GM19397 (cell line): ENCODE measurements around the gene RCAN3.
"Not testable (repeated sequence)": the region's sequence is repeated elsewhere in the genome, so short reads cannot be mapped to it uniquely, and the experiment has no call there.

Experiments
- ATAC-seq: cut with Tn5 transposase; IDR thresholded peaks from one replicate; pipeline ENCODE4 v1.9.1; 2021; ENCODE audit warnings: mild to moderate bottlenecking, moderate library complexity; ENCODE audit not compliant: unreplicated experiment

The RCAN3 gene

DNA sequence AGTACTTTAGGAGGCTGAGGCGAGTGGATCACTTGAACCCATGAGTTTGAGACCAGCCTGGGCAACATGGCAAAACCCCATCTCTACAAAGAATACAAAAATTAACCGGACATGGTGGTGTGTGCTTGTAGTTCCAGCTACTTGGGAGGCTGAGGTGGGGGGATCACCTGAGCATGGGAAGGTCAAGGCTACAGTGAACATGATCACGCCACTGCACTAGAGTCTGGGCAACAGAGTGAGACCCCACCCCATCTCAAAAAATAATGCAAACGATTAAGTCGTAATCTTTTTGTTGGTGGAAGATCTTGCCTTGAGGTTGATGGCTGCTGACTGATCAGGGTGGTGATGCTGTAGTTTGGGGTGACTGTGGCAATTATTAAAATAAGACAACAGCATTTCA, 6.3 kb downstream of the RCAN3 start:
- ATAC-seq: no peak

DNA sequence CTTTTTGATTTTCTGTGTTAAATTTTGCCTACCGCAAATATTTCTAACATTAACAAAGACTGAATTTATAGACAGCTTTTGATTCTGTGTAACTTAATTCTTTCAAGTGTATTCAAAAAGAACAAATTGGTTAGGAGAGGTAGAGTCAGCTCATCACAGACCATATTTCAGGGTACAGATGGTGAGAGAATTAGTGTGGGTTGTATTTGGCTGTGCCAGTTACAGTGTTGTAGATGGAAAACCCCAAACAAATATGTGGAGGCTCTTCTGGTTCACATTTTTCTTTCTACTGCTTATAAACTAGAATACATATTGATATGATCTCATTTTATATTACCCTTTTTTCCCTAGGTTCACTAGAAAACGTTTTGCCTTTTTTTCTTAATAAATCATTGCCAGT, 11.1 kb downstream of the RCAN3 start:
- no peak for ATAC-seq

DNA sequence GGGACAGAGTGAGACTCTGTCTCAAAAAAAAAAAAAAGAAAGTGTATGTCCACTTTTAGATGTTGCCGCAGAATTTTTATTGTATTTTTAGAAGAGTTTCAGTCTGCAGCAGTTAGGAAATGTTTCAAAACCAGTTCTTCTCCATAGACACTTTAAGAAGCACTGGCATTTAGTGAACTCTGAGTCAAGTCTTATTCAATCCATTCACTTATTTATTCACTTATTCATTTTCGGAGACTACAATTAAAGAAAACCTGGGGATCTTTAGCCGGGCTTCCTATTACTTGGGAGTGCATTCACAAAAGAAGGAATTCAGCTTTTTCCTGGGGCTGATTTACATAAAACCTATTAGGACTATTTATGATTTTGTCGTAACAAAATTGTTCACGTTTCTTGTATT, 12.3 kb downstream of the RCAN3 start:
- no peak for ATAC-seq

DNA sequence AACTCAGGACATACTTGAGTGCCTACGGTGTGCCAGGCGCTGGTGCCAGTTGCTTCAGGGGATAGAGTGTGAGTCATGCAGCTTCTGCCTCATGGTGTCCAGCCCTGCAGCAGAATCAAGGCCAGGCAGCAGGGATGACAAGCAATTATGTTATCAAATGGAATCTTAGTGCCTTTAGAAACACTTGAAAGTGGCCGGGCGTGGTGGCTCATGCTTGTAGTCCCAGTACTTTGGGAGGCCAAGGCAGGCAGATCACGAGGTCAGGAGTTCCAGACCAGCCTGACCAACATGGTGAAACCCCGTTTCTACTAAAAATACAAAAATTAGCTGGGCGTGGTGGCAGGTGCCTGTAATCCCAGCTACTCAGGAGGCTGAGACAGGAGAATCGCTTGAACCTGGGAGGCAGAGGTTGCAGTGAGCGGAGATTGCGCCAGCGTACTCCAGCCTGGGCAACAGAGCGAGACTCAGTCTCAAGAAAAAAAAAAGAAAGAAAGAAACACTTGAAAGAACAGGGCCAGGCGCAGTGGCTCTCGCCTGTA, 13.1 kb downstream of the RCAN3 start:
- not testable (repeated sequence) for ATAC-seq

DNA sequence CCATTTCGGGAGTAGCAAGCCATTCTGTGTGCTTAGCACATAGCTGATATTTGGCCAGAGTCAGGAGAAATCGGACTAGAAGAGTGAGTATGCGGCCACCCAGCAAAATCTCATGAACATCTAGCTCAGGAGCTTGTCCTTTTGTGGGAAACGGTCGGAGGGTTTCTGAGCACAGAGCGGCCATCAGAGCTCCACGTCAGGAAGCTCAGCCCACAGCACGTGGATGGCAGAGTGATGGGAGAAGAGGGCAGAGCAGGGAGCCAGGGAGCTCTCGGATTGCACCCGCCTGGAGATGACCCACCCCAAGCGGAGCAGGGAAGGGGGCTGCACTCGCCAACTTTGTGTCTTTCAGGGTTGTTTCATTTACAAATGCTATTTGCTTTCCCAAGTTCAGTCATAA, 13.9 kb downstream of the RCAN3 start:
- ATAC-seq: no peak

DNA sequence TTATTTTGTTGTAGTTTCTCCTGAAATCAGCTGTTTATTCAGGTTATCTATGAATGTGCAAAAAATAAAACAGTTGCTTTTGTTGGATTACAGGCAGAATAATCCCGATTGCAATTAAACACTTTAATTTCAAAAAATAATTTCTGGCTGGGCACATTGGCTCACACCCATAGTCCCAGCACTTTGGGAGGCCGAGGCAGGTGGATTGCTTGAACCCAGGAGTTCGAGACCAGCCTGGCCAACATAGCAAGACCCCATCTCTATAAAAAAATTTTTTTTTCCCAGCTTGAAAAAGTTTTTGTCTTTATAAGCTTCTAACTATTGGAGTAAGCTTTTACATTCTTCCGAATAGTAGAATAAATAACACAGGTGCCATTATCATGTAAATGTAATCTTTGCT, 15.3 kb downstream of the RCAN3 start:
- no peak for ATAC-seq

DNA sequence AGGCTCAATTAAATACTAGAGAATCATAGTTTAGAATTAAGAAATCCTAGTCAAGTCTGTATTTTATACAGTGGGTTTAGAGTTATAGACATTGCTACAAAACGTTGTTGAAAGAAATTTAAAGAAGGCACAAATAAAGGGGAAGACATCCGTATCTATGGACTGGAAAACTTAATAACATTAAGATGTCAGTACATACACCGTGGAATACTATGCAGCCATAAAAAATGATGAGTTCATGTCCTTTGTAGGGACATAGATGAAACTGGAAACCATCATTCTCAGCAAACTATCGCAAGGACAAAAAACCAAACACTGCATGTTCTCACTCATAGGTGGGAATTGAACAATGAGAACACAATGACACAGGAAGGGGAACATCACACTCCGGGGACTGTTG, 17.6 kb downstream of the RCAN3 start:
- ATAC-seq: not testable (repeated sequence)

DNA sequence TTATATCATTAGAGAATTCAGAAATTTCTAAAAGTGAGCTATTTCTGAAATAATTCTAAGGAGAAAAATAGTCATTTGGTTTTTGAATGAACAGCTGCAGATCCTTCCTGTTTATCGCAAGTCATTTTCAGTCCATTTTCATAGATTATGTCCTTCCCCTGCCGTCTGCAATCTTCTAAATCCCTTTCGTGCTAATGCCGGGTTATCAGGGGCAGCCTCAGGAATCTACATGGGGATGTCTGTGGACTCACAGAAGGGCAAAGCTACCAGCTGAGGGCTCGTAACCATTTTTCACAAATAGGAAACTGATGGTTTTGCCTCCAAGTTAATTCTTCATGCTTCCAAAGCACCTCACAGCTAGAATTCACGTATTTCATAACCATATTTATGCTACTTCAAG, 23.0 kb downstream of the RCAN3 start:
- no peak for ATAC-seq

DNA sequence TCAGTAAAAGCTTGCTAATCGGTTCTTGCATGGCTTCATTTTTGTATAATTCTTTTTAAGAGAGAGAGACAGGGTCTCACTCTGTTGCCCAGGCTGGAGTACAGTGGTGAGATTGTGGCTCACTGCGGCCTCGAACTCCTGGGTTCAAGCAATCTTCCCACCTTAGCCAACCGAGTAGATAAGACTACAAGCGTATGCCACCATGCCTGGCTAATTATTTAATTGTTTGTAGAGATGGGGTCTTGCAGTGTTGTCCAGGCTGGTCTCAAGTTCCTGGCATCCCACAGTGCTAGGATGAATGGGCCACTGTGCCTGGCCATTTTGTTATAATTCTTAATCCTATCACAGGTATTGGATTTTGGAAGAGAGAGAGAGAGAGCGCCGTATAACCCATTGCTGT, 23.4 kb downstream of the RCAN3 start:
- ATAC-seq: no peak

DNA sequence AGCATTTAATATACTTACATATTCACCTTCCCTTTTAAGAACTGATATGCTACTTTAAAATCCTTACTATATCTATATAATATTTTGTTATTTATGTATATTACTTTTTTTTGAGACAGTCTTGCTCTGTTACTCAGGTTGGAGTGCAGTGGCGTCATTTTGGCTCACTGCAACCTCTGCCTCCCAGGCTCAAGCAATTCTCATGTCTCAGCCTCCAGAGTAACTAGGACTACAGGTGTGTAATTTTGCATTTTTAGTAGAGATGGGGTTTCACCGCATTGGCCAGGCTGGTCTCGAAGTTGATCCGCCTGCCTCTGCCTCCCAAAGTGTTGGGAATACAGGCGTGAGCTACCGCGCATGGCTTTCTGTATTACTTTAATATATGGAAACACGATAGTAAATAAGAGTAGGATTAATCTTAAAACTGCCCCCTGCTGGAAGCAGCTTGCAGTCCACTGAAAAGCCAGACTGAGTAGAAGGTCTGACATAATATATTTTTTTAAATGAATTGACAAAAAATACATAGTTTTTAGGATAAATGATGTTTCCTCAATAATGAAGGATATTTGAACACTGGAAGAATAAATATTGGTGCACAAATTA, 24.4 kb downstream of the RCAN3 start:
- ATAC-seq: no peak

DNA sequence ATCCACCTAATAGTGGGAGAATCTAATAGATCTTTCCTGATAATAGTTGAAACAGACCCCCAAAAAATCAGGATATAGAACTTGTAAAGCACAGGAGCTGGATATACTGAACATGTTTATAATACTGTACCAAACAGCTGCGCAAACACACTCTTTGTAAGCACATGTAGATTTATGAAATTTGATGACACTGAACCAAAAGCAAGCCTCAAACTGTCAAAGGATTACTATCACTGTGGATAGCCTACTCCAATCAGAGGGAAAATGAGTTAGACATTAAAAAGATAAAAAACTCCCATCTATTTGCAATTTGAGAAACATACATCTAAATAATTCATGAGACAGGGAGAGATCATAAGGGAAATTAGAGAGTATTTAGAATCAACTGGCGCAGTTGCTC, 26.1 kb downstream of the RCAN3 start:
- ATAC-seq: no peak

DNA sequence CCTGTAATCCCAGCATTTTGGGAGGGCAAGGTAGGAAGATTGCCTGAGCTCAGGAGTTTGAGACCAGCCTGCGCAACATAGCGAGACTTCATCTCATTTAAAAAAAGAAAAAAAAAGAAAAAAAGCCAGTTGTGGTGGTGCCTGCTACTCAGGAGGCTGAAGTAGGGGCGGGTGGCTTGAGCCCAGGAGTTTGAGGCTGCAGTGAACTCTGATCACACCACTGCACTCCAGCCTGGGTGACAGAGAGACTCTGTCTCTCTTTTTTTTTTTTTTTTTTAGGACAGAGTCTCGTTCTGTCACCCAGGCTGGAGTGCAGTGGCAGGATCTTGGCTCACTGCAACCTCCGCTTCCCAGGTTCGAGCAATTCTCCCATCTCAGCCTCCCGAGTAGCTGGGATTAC, 26.7 kb downstream of the RCAN3 start:
- not testable (repeated sequence) for ATAC-seq

DNA sequence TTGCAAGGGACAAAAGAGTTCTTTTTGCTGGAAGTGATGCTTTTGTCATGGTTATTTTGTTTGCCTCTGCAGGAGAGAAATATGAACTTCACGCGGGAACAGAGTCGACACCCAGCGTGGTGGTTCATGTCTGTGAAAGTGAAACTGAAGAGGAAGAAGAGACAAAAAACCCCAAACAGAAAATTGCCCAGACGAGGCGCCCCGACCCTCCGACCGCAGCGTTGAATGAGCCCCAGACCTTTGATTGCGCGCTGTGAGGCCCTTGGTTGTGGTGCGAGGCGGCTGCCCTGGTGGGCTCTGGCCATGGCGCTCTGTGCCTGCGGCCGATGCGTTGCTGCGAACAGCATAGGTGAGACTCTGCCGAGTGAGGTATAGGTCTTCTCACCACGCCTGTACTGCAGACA, 32.4 kb downstream of the RCAN3 start:
- ATAC-seq: no peak

DNA sequence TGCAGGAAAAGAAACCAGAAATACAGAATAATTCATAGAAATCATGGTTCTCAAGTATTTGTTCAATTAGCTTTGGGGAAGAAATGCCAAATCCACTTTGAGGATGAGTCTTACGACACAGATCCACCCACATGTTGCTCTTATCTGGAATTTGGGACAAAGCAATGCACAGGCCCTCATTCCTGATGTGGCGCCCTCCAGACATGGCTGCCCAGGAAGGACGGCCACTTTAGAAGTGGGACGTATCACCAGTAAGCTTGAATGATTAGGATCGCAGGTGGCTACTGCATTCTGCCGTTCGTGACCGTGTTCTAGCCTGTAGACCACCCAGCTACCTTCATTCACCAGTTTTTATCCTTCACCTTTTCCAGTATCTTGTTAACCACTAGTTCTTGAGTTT, 33.1 kb downstream of the RCAN3 start:
- ATAC-seq: no peak

DNA sequence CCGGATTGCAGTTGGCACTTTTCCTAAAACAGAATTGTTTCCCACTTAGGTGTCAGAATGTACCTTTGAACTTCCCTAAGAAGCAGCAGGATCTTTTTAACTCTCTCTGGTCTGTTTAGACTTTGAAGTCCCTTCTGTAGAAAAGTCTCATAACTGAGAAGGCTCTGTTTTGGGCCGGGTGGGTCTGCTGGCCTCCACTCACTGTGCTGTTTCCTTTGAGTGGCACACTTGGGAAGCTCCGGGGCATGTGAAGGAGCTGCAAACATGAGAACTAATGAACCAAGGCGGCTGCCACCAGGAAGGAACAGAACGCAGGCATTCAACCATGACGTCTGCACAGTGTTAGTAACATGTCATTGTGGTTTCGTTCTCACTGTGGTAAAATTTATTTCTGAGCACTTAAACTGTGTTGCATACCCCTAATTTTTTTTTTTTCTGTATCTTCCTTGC, 33.8 kb downstream of the RCAN3 start:
- peak; percentile 53 for ATAC-seq

DNA sequence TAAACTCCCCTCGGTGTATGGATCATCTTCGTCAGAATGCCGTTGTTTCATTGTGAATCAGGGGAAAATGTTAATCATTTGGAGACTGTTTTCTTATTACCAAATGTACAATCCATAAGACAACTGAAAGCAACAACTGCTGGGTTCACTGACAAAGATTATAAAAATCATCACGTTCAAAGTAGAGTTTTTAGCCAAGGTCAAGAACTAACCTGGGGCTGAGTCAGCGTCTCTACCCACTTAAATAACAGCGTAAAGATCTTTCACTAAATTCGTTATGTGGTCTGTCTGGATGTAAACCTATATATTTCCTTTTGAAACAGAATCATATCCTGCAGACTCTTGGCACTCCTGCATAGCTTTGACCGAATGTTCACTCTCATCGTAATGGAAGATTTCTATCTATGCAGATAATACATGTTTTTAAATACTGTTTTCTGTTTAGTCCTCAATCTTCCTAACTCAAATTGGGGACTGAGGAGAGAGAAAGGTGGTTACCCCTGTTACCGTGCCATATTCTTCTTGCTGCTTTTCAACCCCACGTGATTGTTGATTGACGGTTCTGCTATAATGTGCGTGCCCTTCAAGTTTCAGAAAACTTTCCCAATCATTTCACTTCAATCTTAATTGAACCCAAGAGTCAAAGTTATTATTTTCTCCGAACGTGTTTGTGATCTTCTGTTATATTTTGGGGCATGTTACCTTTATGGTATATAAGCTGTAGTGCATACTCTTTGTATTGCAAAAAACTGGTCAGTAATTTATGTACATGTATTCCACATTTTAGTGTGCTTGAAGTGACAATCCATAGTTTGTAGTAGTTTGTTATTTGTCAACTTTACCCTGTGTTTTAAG, 37.6 kb downstream of the RCAN3 start:
- ATAC-seq: no peak

DNA sequence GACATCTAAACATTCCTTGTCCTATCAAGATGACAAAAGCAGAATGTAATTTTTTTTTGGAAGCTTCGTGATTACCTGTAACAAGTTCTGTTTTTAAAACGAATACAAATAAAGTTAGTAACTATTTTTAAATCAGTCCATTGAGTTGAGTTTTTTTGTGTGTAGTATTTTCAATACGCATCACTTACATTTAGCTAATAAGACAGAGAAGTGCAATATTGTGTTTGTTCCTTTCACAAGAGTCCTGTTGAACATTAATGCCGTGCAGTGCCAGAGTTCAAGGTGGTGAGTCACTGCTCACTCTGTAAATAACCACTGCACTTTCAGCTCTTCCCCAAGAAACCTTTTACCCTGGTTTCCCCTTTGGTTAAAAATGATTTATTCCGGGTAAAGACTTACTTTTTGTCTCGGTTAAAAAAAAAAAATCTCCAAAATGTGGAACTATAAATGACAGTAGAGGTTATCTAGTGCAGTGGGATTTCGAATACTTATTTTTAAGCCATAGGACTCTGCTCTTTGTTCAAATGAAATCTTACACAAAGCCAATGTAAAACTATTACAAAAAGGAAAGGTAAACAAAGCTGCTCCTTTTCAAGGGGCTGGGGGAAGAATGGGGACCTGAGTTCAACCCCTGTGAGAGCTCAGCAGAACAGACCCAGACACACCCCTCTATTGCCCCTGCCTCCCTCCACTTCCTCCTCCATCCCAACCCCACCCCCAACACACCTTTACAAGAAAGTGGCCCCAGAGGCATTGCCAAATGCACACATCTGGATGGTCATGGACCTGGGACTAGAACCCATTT, 38.5 kb downstream of the RCAN3 start:
- no peak for ATAC-seq

DNA sequence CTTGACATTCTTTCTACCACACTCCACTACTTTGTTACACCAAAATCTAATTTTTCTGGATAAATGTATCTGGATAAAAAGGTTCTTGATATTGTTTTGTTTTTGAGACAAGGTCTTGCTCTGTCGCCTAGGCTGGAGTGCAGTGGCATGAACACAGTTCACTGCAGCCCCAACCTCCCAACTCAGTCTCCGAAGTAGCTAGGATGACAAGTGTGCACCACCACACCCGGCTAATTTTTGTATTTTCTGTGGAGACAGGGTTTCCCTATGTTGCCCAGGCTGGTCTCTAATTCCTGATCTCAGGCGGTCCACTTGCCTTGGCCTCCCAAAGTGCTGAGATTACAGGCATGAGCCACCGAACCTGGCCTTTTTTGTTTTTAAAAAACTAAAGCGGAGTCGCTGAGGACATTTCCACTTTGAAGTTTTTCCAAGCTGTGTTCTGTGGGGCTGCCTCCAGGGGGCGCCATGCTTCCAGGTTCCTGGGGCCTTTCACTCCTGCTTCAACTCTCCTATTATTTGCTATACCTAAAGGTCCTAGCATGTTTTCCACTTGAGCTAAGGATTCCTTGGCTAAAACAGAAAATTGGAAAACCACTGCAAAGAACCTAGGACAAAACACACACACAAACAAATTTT, 39.2 kb downstream of the RCAN3 start:
- ATAC-seq: no peak

DNA sequence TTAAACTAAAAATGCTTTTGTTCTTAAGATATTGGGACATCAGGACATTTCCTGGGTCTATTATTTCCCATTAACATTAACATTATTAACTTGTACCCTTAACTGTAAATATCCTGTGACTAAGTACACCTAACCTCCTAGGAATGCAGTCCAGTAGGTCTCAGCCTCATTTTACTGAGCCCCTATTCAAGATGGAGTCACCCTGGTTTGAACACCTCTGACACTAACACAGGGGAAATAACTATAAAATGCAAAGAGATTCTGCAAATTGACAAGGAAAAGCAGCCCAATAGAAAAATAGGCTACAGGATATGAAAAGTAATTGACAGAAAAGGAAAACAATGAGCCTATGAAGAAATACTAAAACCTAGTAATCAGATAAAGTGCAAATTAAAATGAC, 41.6 kb downstream of the RCAN3 start:
- ATAC-seq: no peak

DNA sequence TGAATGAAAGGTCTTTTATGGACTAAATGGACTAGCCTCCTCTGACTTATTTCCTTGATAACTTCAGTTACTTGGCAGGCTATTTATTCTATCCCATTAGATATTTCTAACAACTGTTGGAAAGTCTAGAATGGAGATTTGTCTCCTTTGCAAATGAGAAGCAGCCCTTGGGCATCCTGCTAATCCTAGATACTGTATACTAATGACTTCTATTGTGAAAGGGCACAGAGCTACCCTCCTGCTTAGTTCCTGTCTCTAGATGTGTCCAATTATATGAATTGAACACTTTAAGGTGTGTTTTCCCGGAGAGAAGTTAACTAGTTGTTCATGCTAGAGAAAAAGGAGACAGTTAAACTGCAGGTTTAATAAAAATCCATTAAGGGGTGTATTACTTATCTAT, 43.0 kb downstream of the RCAN3 start:
- no peak for ATAC-seq

DNA sequence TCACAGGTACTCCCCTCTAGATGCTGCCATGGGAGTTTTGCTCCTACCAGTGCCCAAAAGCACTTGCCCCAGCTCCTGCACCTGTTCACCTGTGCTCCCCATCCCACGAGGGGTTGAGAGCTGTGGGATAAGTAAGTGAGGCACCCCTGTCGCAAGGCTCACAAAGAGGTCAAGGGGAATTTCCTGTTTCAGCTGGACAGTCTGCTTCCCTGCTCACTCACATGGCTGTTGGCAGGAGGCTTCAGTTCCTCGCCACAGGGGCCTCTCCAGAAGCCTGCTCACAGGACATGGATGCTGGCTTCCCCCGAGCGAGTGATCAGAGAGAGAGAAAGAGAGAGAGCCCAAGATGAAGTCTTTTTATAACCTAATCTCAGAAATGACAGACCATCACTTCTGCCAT, 44.6 kb downstream of the RCAN3 start:
- ATAC-seq: no peak
